ENCODE results near the gene GMEB2.

- TF ChIP-seq EP300 (IDR thresholded peaks at IDR 0.05; ENCODE audit: borderline replicate concordance in 1 of 2, low read depth in 1 of 2, low read length in 1 of 2) (no peak), MAX (IDR thresholded peaks at IDR 0.05; ENCODE audit: low read depth) (no peak), CTCF (IDR thresholded peaks at IDR 0.05) (no peak), TAF1 (IDR thresholded peaks at IDR 0.05; ENCODE audit: borderline replicate concordance, low read depth, low read length) (no peak), EZH2phosphoT487 (IDR thresholded peaks at IDR 0.05; ENCODE audit: borderline replicate concordance, low read depth) (no peak), PBX3 (IDR thresholded peaks at IDR 0.05) (no peak), NRF1 (IDR thresholded peaks at IDR 0.05; ENCODE audit: low read depth, low read length) (no peak), GABPA (IDR thresholded peaks at IDR 0.05; ENCODE audit: low read depth) (no peak), CHD2 (IDR thresholded peaks at IDR 0.05; ENCODE audit: low read length, partially characterized antibody) (no peak), GATA2 (CRISPR knock-in tag; IDR thresholded peaks at IDR 0.05) (no peak), USF2 (IDR thresholded peaks at IDR 0.05; ENCODE audit: borderline replicate concordance, low read depth, low read length) (no peak), POLR2AphosphoS5 (IDR thresholded peaks at IDR 0.05; ENCODE audit: low read depth, low read length) (no peak), RFX5 (IDR thresholded peaks at IDR 0.05; ENCODE audit: low read length) (no peak), REST (IDR thresholded peaks at IDR 0.05; ENCODE audit: low read depth, low read length) (no peak)
These were observed 28.2 kb downstream of the GMEB2 start for GRCh38 chr20:63598479-63599395.
